ENCODE results near the gene OR10S1.
"Not testable (repeated sequence)": the region's sequence is repeated elsewhere in the genome, so short reads cannot be mapped to it uniquely, and the experiment has no call there.

The OR10S1 gene

DNA sequence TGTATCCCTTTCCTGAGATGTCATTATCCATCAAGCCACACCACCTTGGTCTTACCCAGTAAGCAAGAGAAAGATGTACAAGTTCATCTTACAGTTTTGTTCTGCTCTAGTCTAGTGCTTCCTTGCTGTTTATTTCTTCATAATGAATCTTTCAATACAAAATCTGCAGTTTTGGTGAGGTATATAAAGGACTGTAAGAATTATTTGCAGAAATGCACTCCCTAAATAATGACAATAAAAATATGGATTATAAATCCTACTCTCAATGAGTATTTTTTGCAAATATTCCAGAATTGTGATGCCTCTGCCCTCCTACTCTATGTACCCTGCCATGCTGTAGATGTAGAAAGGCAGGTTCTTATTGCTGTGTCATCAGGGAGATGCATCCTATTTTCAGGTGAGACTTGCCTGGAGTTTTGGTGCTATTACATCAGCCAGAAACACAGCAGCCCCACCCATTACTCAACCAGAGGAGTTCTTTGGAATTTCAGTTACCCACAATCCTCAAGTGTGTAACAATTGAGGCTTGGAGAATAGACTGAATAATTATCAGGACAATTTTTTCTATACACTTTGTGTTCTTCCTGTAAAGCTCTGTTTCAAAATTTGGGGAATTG is at the start of gene OR10S1:
Gene OR10S1, minus strand, starts transcription at position 51 of the 617 bp plus-strand sequence. CDS start 117 bp downstream, outside the sequence.
- H3K4me3 ChIP-seq (replicated peaks; ENCODE audit: low read depth, low read length) = no peak within 1 kb of the TSS
- DNase-seq (ENCODE audit: extremely low read depth, low read depth) = no peak
- TF ChIP-seq, protein P1, sequence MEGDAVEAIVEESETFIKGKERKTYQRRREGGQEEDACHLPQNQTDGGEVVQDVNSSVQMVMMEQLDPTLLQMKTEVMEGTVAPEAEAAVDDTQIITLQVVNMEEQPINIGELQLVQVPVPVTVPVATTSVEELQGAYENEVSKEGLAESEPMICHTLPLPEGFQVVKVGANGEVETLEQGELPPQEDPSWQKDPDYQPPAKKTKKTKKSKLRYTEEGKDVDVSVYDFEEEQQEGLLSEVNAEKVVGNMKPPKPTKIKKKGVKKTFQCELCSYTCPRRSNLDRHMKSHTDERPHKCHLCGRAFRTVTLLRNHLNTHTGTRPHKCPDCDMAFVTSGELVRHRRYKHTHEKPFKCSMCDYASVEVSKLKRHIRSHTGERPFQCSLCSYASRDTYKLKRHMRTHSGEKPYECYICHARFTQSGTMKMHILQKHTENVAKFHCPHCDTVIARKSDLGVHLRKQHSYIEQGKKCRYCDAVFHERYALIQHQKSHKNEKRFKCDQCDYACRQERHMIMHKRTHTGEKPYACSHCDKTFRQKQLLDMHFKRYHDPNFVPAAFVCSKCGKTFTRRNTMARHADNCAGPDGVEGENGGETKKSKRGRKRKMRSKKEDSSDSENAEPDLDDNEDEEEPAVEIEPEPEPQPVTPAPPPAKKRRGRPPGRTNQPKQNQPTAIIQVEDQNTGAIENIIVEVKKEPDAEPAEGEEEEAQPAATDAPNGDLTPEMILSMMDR (IDR thresholded peaks at IDR 0.05; ENCODE audit: low read depth, low read length, missing control alignments) = no peak

- H3K4me3 ChIP-seq (replicated peaks; ENCODE audit: low read depth, low read length) = no peak within 1 kb of the TSS
- DNase-seq (ENCODE audit: extremely low read depth, low read depth) = no peak
- TF ChIP-seq, protein P1 (IDR thresholded peaks at IDR 0.05; ENCODE audit: low read depth, low read length, missing control alignments) = no peak
Observed at GRCh38 chr11:124026498-124026897, 48.9 kb upstream of the OR10S1 start, which contains the start of gene OR10G8. Gene OR10G8, plus strand, starts transcription at chr11:124026798. Its CDS starts 2,825 bp downstream, at chr11:124029623.

- DNase-seq (ENCODE audit: extremely low read depth, low read depth); H3K4me3 ChIP-seq (replicated peaks; ENCODE audit: low read depth, low read length): not testable (repeated sequence)
Observed at GRCh38 chr11:124015837-124016236, 38.3 kb upstream of the OR10S1 start.

DNA sequence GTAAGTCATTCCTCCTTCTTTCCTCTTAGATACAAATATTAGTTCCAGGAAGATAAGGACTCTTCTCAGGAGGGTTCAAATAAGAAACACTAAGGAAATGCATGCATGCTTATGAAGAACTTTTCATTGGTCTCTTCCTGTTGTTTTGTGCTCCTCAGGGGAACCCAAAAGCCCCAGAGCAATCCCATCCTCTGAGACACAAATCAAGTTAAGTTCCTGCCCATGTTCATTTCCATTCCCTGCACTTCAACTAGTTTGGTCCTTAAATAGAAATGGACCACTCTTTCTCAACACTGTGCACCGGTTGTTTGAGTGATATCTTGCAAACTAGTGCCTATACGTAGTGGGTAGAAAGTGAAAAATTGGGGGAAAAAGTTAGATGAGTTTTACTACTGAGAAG is 35.1 kb upstream of the OR10S1 start, which contains the start of gene OR10G4:
Gene OR10G4, plus strand, starts transcription at position 301 of the 400 bp plus-strand sequence. CDS start 2,578 bp downstream, outside the sequence.
- DNase-seq (ENCODE audit: extremely low read depth, low read depth) = no peak
- H3K4me3 ChIP-seq (replicated peaks; ENCODE audit: low read depth, low read length) = no peak within 1 kb of the TSS
- TF ChIP-seq, protein P1 (IDR thresholded peaks at IDR 0.05; ENCODE audit: low read depth, low read length, missing control alignments) = no peak

DNA sequence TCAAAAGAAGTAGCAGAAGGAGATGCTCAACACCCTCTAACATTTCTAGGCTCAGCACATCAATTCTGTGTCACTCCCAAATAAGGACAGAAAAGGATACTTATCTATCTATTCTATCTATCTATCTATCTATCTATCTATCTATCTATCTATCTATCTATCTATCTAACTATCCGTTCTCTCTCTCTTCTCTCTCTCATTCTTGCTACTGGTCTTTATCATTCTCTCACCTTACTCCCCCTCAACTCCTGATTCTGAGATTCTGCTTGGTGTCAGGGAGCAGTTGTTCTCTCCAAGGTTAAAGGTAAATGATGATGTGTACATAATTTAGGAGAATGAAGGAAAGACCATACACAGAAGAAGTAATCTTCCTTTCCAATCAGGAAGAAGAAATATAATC is 17.5 kb upstream of the OR10S1 start, which contains the start of gene OR10G6:
Gene OR10G6, minus strand, starts transcription at position 43 of the 400 bp plus-strand sequence. Its CDS starts 0 bp downstream, at position 43.
- TF ChIP-seq, protein P1 (IDR thresholded peaks at IDR 0.05; ENCODE audit: low read depth, low read length, missing control alignments) = no peak
- H3K4me3 ChIP-seq (replicated peaks; ENCODE audit: low read depth, low read length) = no peak within 1 kb of the TSS
- no peak for DNase-seq (ENCODE audit: extremely low read depth, low read depth)

GRCh38 chr11:123979311-123979710 is 1.7 kb upstream of the OR10S1 start:
- no peak for DNase-seq (ENCODE audit: extremely low read depth, low read depth)
- TF ChIP-seq, protein P1 (IDR thresholded peaks at IDR 0.05; ENCODE audit: low read depth, low read length, missing control alignments) = no peak
- H3K4me3 ChIP-seq (replicated peaks; ENCODE audit: low read depth, low read length) = no peak overlapping the region

DNA sequence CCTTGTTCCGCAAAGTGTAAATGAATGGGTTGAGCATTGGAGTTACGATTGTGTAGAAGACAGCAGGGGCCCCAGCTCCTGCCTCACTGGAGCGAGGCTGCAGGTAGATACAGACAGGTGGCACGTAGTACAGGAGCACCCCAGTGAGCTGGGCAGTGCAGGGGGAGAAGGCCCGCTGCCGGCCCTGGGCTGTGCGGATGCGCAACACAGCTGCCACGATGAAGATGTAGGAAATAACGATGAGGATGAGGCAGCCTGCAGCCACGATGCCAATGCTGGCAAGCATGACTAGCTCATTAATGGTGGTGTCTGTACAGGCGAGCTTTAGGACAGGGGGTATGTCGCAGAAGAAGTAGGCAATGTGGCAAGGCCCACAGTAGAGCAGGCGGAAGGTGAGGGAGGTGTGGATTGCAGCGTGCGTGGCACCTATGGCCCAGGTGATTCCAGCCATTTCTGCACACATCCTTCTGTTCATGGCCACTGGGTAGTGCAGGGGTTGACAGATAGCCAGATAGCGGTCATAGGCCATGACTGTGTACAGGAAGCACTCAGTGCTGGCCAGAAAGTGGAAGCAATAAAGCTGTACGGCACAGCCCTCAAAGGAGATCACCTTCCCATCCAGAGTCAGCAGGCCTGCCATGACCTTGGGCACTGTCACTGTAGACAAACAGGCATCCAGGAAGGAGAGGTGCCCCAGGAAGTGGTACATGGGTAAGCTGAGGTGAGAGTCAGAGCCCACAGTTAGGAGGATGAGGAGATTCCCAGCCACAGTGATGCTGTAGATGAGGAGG is 616 bp downstream of the OR10S1 start:
- TF ChIP-seq, protein P1 (IDR thresholded peaks at IDR 0.05; ENCODE audit: low read depth, low read length, missing control alignments) = no peak
- no peak overlapping the region for H3K4me3 ChIP-seq (replicated peaks; ENCODE audit: low read depth, low read length)
- DNase-seq (ENCODE audit: extremely low read depth, low read depth) = no peak
